ENCODE data around the gene WDR19.

Gene WDR19

GRCh38 chr4:39235696-39236095 is 53.4 kb downstream of the WDR19 start:
- DNase-seq: no peak

GRCh38 chr4:39237179-39237578 is 54.9 kb downstream of the WDR19 start:
- Histone ChIP-seq H3K4me3 (ENCODE audit: control insufficient read depth in 1 of 7, extremely low read depth in 1 of 7, insufficient read depth in 4 of 7, low read depth in 2 of 7, low read length in 6 of 7) (no peak overlapping the region), H3K27me3 (replicated peaks in 2 of 5; ENCODE audit: control insufficient read depth in 4 of 5, insufficient read depth in 5 of 5, low read length in 4 of 5) (no peaks in the 10 kb centered on the region), H3K27ac (ENCODE audit: insufficient read depth in 1 of 2, low read depth in 1 of 2, low read length in 2 of 2, poor library complexity in 1 of 2, severe bottlenecking in 2 of 2) (no peak overlapping the region), H3K36me3 (ENCODE audit: control insufficient read depth in 4 of 4, insufficient read depth in 4 of 4, low read length in 3 of 4) (peaks cover 0 to 19% (median 6%) of the 10 kb centered on the region in 4 experiments), H3K4me1 (ENCODE audit: control extremely low read depth in 1 of 4, control insufficient read depth in 4 of 4, insufficient read depth in 4 of 4, low read length in 3 of 4) (no peaks in the 10 kb centered on the region), H3K9me3 (ENCODE audit: control extremely low read depth in 1 of 5, control insufficient read depth in 4 of 5, insufficient read depth in 2 of 5, low read depth in 1 of 5, low read length in 4 of 5) (no peaks in the 10 kb centered on the region)
- no peak for DNase-seq
- POLR2A ChIA-PET: interaction anchor here (0.6 kb wide), 1 partner anchor 1166 kb away, joined by 3 read pairs; no protein-coding TSS in a partner anchor
- CTCF ChIA-PET: no interaction called here
- 100% methylated on average over 2 of the region's 3 CpGs for WGBS (ENCODE audit: insufficient coverage)

More at GRCh38 chr4:39235696-39236095, 53.4 kb downstream of the WDR19 start:
- Histone ChIP-seq H3K4me3 (ENCODE audit: control insufficient read depth in 1 of 7, extremely low read depth in 1 of 7, insufficient read depth in 4 of 7, low read depth in 2 of 7, low read length in 6 of 7) (no peak overlapping the region), H3K27ac (ENCODE audit: insufficient read depth in 1 of 2, low read depth in 1 of 2, low read length in 2 of 2, poor library complexity in 1 of 2, severe bottlenecking in 2 of 2) (no peak overlapping the region), H3K4me1 (ENCODE audit: control extremely low read depth in 1 of 4, control insufficient read depth in 4 of 4, insufficient read depth in 4 of 4, low read length in 3 of 4) (no peaks in the 10 kb centered on the region), H3K9me3 (ENCODE audit: control extremely low read depth in 1 of 5, control insufficient read depth in 4 of 5, insufficient read depth in 2 of 5, low read depth in 1 of 5, low read length in 4 of 5) (no peaks in the 10 kb centered on the region), H3K27me3 (replicated peaks in 2 of 5; ENCODE audit: control insufficient read depth in 4 of 5, insufficient read depth in 5 of 5, low read length in 4 of 5) (no peaks in the 10 kb centered on the region), H3K36me3 (ENCODE audit: control insufficient read depth in 4 of 4, insufficient read depth in 4 of 4, low read length in 3 of 4) (peaks cover 0 to 21% (median 6%) of the 10 kb centered on the region in 4 experiments)
- WGBS (ENCODE audit: insufficient coverage): no CpG with 5 or more reads among the region's 2 CpGs
- ChIA-PET CTCF (interaction anchor here (1.7 kb wide), 1 partner anchor 75 kb away, joined by 3 read pairs; no protein-coding TSS in a partner anchor), POLR2A (no interaction called here)

- DNase-seq: no peak
- Histone ChIP-seq H3K36me3 (ENCODE audit: control insufficient read depth in 4 of 4, insufficient read depth in 4 of 4, low read length in 3 of 4) (peaks cover 0 to 12% (median 2%) of the 10 kb centered on the region in 4 experiments), H3K9me3 (ENCODE audit: control extremely low read depth in 1 of 5, control insufficient read depth in 4 of 5, insufficient read depth in 2 of 5, low read depth in 1 of 5, low read length in 4 of 5) (peaks cover 0 to 7% (median 4%) of the 10 kb centered on the region in 5 experiments), H3K27ac (ENCODE audit: insufficient read depth in 1 of 2, low read depth in 1 of 2, low read length in 2 of 2, poor library complexity in 1 of 2, severe bottlenecking in 2 of 2) (no peak overlapping the region), H3K4me1 (ENCODE audit: control extremely low read depth in 1 of 4, control insufficient read depth in 4 of 4, insufficient read depth in 4 of 4, low read length in 3 of 4) (no peaks in the 10 kb centered on the region), H3K4me3 (ENCODE audit: control insufficient read depth in 1 of 7, extremely low read depth in 1 of 7, insufficient read depth in 4 of 7, low read depth in 2 of 7, low read length in 6 of 7) (no peak overlapping the region), H3K27me3 (replicated peaks in 2 of 5; ENCODE audit: control insufficient read depth in 4 of 5, insufficient read depth in 5 of 5, low read length in 4 of 5) (no peaks in the 10 kb centered on the region)
- ChIA-PET POLR2A (interaction anchor here (0.5 kb wide), 1 partner anchor 8 kb away, joined by 3 read pairs; no protein-coding TSS in a partner anchor), CTCF (interaction anchor here (0.6 kb wide), 1 partner anchor 175 kb away, joined by 3 read pairs; no protein-coding TSS in a partner anchor)
- no CpG with 5 or more reads among the region's 3 CpGs for WGBS (ENCODE audit: insufficient coverage)
Observed at GRCh38 chr4:39243462-39243861, 61.1 kb downstream of the WDR19 start.

GRCh38 chr4:39255266-39255665 is 72.9 kb downstream of the WDR19 start:
- ChIA-PET CTCF (interaction anchor here (1.6 kb wide), 1 partner anchor 157 kb away, joined by 3 read pairs; no protein-coding TSS in a partner anchor), POLR2A (no interaction called here)
- H3K4me3 ChIP-seq (ENCODE audit: control insufficient read depth in 1 of 7, extremely low read depth in 1 of 7, insufficient read depth in 4 of 7, low read depth in 2 of 7, low read length in 6 of 7): no peak overlapping the region
- no peak for DNase-seq
- 79% methylated on average over 2 of the region's 2 CpGs for WGBS (ENCODE audit: insufficient coverage)
- peaks cover 0 to 3% (median 0%) of the 10 kb centered on the region in 4 experiments for H3K36me3 ChIP-seq (ENCODE audit: control insufficient read depth in 4 of 4, insufficient read depth in 4 of 4, low read length in 3 of 4)
- no peak overlapping the region for H3K27ac ChIP-seq (ENCODE audit: insufficient read depth in 1 of 2, low read depth in 1 of 2, low read length in 2 of 2, poor library complexity in 1 of 2, severe bottlenecking in 2 of 2)
- H3K4me1 ChIP-seq (ENCODE audit: control extremely low read depth in 1 of 4, control insufficient read depth in 4 of 4, insufficient read depth in 4 of 4, low read length in 3 of 4): no peaks in the 10 kb centered on the region
- no peaks in the 10 kb centered on the region for H3K9me3 ChIP-seq (ENCODE audit: control extremely low read depth in 1 of 5, control insufficient read depth in 4 of 5, insufficient read depth in 2 of 5, low read depth in 1 of 5, low read length in 4 of 5)
- no peaks in the 10 kb centered on the region for H3K27me3 ChIP-seq (replicated peaks in 2 of 5; ENCODE audit: control insufficient read depth in 4 of 5, insufficient read depth in 5 of 5, low read length in 4 of 5)

- H3K27me3 ChIP-seq (replicated peaks in 2 of 5; ENCODE audit: control insufficient read depth in 4 of 5, insufficient read depth in 5 of 5, low read length in 4 of 5): no peaks in the 10 kb centered on the region
- no peak for DNase-seq
- WGBS (ENCODE audit: insufficient coverage): 90% methylated on average over 3 of the region's 5 CpGs
- H3K9me3 ChIP-seq (ENCODE audit: control extremely low read depth in 1 of 5, control insufficient read depth in 4 of 5, insufficient read depth in 2 of 5, low read depth in 1 of 5, low read length in 4 of 5): no peaks in the 10 kb centered on the region
- POLR2A ChIA-PET: no interaction called here
- no peak overlapping the region for H3K4me3 ChIP-seq (ENCODE audit: control insufficient read depth in 1 of 7, extremely low read depth in 1 of 7, insufficient read depth in 4 of 7, low read depth in 2 of 7, low read length in 6 of 7)
- no peaks in the 10 kb centered on the region for H3K4me1 ChIP-seq (ENCODE audit: control extremely low read depth in 1 of 4, control insufficient read depth in 4 of 4, insufficient read depth in 4 of 4, low read length in 3 of 4)
- H3K27ac ChIP-seq (ENCODE audit: insufficient read depth in 1 of 2, low read depth in 1 of 2, low read length in 2 of 2, poor library complexity in 1 of 2, severe bottlenecking in 2 of 2): no peak overlapping the region
- CTCF ChIA-PET: interaction anchor here (1.6 kb wide), 1 partner anchor 156 kb away, joined by 3 read pairs; no protein-coding TSS in a partner anchor
- H3K36me3 ChIP-seq (ENCODE audit: control insufficient read depth in 4 of 4, insufficient read depth in 4 of 4, low read length in 3 of 4): peaks cover 0 to 7% (median 2%) of the 10 kb centered on the region in 4 experiments
Observed at GRCh38 chr4:39255871-39256270, 73.5 kb downstream of the WDR19 start.

GRCh38 chr4:39256436-39256835 is 74.1 kb downstream of the WDR19 start:
- Histone ChIP-seq H3K27me3 (replicated peaks in 2 of 5; ENCODE audit: control insufficient read depth in 4 of 5, insufficient read depth in 5 of 5, low read length in 4 of 5) (no peaks in the 10 kb centered on the region), H3K36me3 (ENCODE audit: control insufficient read depth in 4 of 4, insufficient read depth in 4 of 4, low read length in 3 of 4) (peaks cover 0 to 8% (median 2%) of the 10 kb centered on the region in 4 experiments), H3K4me3 (ENCODE audit: control insufficient read depth in 1 of 7, extremely low read depth in 1 of 7, insufficient read depth in 4 of 7, low read depth in 2 of 7, low read length in 6 of 7) (no peak overlapping the region), H3K4me1 (ENCODE audit: control extremely low read depth in 1 of 4, control insufficient read depth in 4 of 4, insufficient read depth in 4 of 4, low read length in 3 of 4) (no peaks in the 10 kb centered on the region), H3K9me3 (ENCODE audit: control extremely low read depth in 1 of 5, control insufficient read depth in 4 of 5, insufficient read depth in 2 of 5, low read depth in 1 of 5, low read length in 4 of 5) (no peaks in the 10 kb centered on the region), H3K27ac (ENCODE audit: insufficient read depth in 1 of 2, low read depth in 1 of 2, low read length in 2 of 2, poor library complexity in 1 of 2, severe bottlenecking in 2 of 2) (no peak overlapping the region)
- DNase-seq: no peak
- WGBS (ENCODE audit: insufficient coverage): 100% methylated on average over 2 of the region's 2 CpGs
- POLR2A ChIA-PET: no interaction called here
- CTCF ChIA-PET: no interaction called here

GRCh38 chr4:39259571-39260330 is 77.4 kb downstream of the WDR19 start:
- ChIA-PET POLR2A (no interaction called here), CTCF (no interaction called here)
- H3K27ac ChIP-seq (ENCODE audit: insufficient read depth in 1 of 2, low read depth in 1 of 2, low read length in 2 of 2, poor library complexity in 1 of 2, severe bottlenecking in 2 of 2): no peak overlapping the region
- DNase-seq: no peak
- H3K4me1 ChIP-seq (ENCODE audit: control extremely low read depth in 1 of 4, control insufficient read depth in 4 of 4, insufficient read depth in 4 of 4, low read length in 3 of 4): no peaks in the 10 kb centered on the region
- H3K36me3 ChIP-seq (ENCODE audit: control insufficient read depth in 4 of 4, insufficient read depth in 4 of 4, low read length in 3 of 4): peaks cover 0 to 10% (median 4%) of the 10 kb centered on the region in 4 experiments
- WGBS (ENCODE audit: insufficient coverage): no CpG with 5 or more reads among the region's 4 CpGs
- H3K4me3 ChIP-seq (ENCODE audit: control insufficient read depth in 1 of 7, extremely low read depth in 1 of 7, insufficient read depth in 4 of 7, low read depth in 2 of 7, low read length in 6 of 7): no peak overlapping the region
- H3K9me3 ChIP-seq (ENCODE audit: control extremely low read depth in 1 of 5, control insufficient read depth in 4 of 5, insufficient read depth in 2 of 5, low read depth in 1 of 5, low read length in 4 of 5): no peaks in the 10 kb centered on the region
- no peaks in the 10 kb centered on the region for H3K27me3 ChIP-seq (replicated peaks in 2 of 5; ENCODE audit: control insufficient read depth in 4 of 5, insufficient read depth in 5 of 5, low read length in 4 of 5)
